Osteoblast (primary cell): ENCODE data around the gene AZGP1. TPM values are rescaled to one million over a fixed set of nuclear protein-coding genes. Genes with fewer than 3 reads are reported as not detected.
A peak's percentile ranks its signal among the peaks of the same experiment; 100 is the strongest.
"Not testable (repeated sequence)": the region's sequence is repeated elsewhere in the genome, so short reads cannot be mapped to it uniquely, and the experiment has no call there.

Source experiments
- DNase-seq: peaks from one replicate; pipeline ENCODE4 v3.0.0; 2011; ENCODE audit warnings: low spot score, mixed read lengths; ENCODE audit not compliant: insufficient read length; ENCODE audit errors: missing footprints
- H2AFZ ChIP-seq: 2 replicates; pipeline ENCODE4 v1.6.0; 2011; ENCODE audit warnings: mild to moderate bottlenecking, low read length
- H3K27ac ChIP-seq: 2 replicates; pipeline ENCODE4 v1.5.1; 2011; ENCODE audit warnings: mild to moderate bottlenecking, low read depth, low read length, moderate library complexity
- H3K27me3 ChIP-seq: 2 replicates; pipeline ENCODE4 v1.6.0; 2012; ENCODE audit warnings: mild to moderate bottlenecking, control low read depth, inconsistent platforms, low read length, moderate library complexity; ENCODE audit not compliant: insufficient read depth
- H3K36me3 ChIP-seq: 2 replicates; pipeline ENCODE4 v1.5.1; 2011; ENCODE audit warnings: mild to moderate bottlenecking, low read length, control low read depth, moderate library complexity; ENCODE audit not compliant: insufficient read depth
- H3K4me1 ChIP-seq: 2 replicates; pipeline ENCODE4 v1.5.1; 2011; ENCODE audit warnings: mild to moderate bottlenecking, low read length, control low read depth, moderate library complexity; ENCODE audit not compliant: insufficient read depth
- H3K4me2 ChIP-seq: 2 replicates; pipeline ENCODE4 v1.6.0; 2011; ENCODE audit warnings: mild to moderate bottlenecking, low read length; ENCODE audit not compliant: insufficient read depth
- H3K4me3 ChIP-seq: fragments of 200-600 bp; sonication (generic); 3 replicates; pipeline ENCODE4 v1.5.1; 2012; ENCODE audit warnings: mild to moderate bottlenecking, low read length, inconsistent platforms; ENCODE audit not compliant: insufficient read depth
- H3K79me2 ChIP-seq: 2 replicates; pipeline ENCODE4 v1.6.0; 2012; ENCODE audit warnings: mild to moderate bottlenecking, low read length, control low read depth, inconsistent platforms; ENCODE audit not compliant: insufficient read depth
- H3K9me3 ChIP-seq: 2 replicates; pipeline ENCODE4 v1.5.1; 2011; ENCODE audit warnings: low read depth, low read length, control low read depth
- H4K20me1 ChIP-seq: 2 replicates; pipeline ENCODE4 v1.6.0; 2012; ENCODE audit warnings: mild to moderate bottlenecking, low read length, control low read depth; ENCODE audit not compliant: insufficient read depth
- CTCF ChIP-seq: IDR thresholded peaks from 2 replicates; pipeline ENCODE4 v1.5.1; 2011; ENCODE audit warnings: mild to moderate bottlenecking, low read depth, low read length, moderate library complexity; ENCODE audit errors: extremely low read depth
- total RNA-seq: library from RNA; depleted of rRNA; stranded (reverse); fragments of >200 nt; gene quantifications from 2 replicates; pipeline ENCODE4 v1.2.3, GENCODE V29; 2012

Gene AZGP1
- total RNA-seq, 1 donor = not detected

GRCh38 chr7:99996755-99997544 is 21.1 kb upstream of the AZGP1 start:
- H3K27me3 ChIP-seq = no peaks in the 10 kb centered on the region
- no peaks in the 10 kb centered on the region for H3K79me2 ChIP-seq
- H3K4me1 ChIP-seq = peaks cover 6% of the 10 kb centered on the region
- H2AFZ ChIP-seq = peak overlapping the region; percentile 93
- peak overlapping the region; percentile 75 for H3K4me2 ChIP-seq
- no peak for DNase-seq
- TF ChIP-seq CTCF = no peak
- H3K9me3 ChIP-seq = no peaks in the 10 kb centered on the region
- H3K36me3 ChIP-seq = no peaks in the 10 kb centered on the region
- H4K20me1 ChIP-seq = no peaks in the 10 kb centered on the region
- peak overlapping the region; percentile 70 for H3K4me3 ChIP-seq
- H3K27ac ChIP-seq = no peak overlapping the region

GRCh38 chr7:99994819-99995218 is 19.0 kb upstream of the AZGP1 start:
- Histone ChIP-seq H3K4me2 (peak overlapping the region; percentile 52), H3K27ac (no peak overlapping the region), H4K20me1 (no peaks in the 10 kb centered on the region), H3K4me3 (no peak overlapping the region), H2AFZ (peak overlapping the region; percentile 38), H3K4me1 (peaks cover 6% of the 10 kb centered on the region), H3K27me3 (peaks cover 6% of the 10 kb centered on the region), H3K9me3 (no peaks in the 10 kb centered on the region), H3K36me3 (no peaks in the 10 kb centered on the region), H3K79me2 (no peaks in the 10 kb centered on the region)
- DNase-seq = no peak
- no peak for TF ChIP-seq CTCF

- no peak for DNase-seq
- TF ChIP-seq CTCF = no peak
- Histone ChIP-seq H3K27me3 (peaks cover 18% of the 10 kb centered on the region), H4K20me1 (no peaks in the 10 kb centered on the region), H3K36me3 (no peaks in the 10 kb centered on the region), H3K4me2 (no peak overlapping the region), H3K27ac (no peak overlapping the region), H3K4me1 (peaks cover 6% of the 10 kb centered on the region), H3K79me2 (no peaks in the 10 kb centered on the region), H3K9me3 (no peaks in the 10 kb centered on the region), H2AFZ (no peak overlapping the region), H3K4me3 (no peak overlapping the region)
Observed at GRCh38 chr7:99992330-99993038, 16.7 kb upstream of the AZGP1 start.

GRCh38 chr7:99991543-99991942 is 15.7 kb upstream of the AZGP1 start:
- H3K4me2 ChIP-seq, H3K27ac ChIP-seq, H4K20me1 ChIP-seq, H3K36me3 ChIP-seq, H3K4me1 ChIP-seq, H3K4me3 ChIP-seq, H3K9me3 ChIP-seq, H2AFZ ChIP-seq, H3K79me2 ChIP-seq: not testable (repeated sequence)
- DNase-seq = peak; percentile 22
- H3K27me3 ChIP-seq = peaks cover 22% of the 10 kb centered on the region
